ENCODE results near the gene BARHL2. TPM values are rescaled to one million over a fixed set of nuclear protein-coding genes. Genes with fewer than 3 reads are reported as not detected.
A peak's percentile ranks its signal among the peaks of the same experiment; 100 is the strongest.

The BARHL2 gene
- total RNA-seq (not detected in 2 replicates), polyA plus RNA-seq (not detected in 2 replicates)

DNA sequence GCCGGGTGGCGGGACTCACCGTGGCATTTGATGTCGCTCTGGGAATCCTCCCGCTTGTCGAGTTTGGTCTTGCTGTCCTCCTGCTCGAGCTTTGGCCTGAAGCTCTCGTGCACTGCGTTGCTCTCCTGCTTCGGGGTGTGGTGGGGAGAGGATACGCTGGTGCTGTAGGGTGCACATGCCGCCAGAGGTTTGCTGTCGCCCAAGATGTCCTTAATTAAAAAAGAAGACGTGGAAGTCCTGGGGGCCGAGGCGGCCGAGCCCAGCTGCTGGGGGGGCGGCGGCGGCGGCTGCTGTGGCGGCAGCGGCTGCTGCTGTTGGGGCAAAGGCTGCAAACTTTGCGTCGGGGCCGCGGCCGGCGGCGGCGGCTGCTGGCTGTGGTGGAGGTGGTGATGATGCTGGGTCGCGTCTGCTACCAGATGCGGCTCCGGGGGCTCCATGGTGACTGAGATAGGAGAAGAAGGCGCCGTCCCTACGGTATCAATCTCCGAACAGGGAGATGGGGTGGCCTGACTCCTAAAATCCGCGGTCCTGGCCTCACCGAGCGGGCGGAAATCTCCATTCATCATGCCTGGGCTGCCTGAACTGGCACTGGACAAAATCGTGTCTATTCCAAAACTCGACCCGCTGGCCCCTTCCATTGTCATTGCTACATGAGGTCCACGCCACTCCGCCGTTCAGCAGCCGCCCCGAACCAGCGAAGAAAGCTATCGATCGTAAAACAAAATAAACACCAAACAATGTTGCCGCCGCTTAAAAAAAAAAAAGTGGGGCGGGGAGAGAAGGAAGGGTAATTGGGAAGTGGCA, at the start of gene BARHL2:
TSS of gene BARHL2 (minus strand) at position 751 of the 804 bp plus-strand sequence. CDS start at position 644, 107 bp downstream.
- TF ChIP-seq, protein P1, sequence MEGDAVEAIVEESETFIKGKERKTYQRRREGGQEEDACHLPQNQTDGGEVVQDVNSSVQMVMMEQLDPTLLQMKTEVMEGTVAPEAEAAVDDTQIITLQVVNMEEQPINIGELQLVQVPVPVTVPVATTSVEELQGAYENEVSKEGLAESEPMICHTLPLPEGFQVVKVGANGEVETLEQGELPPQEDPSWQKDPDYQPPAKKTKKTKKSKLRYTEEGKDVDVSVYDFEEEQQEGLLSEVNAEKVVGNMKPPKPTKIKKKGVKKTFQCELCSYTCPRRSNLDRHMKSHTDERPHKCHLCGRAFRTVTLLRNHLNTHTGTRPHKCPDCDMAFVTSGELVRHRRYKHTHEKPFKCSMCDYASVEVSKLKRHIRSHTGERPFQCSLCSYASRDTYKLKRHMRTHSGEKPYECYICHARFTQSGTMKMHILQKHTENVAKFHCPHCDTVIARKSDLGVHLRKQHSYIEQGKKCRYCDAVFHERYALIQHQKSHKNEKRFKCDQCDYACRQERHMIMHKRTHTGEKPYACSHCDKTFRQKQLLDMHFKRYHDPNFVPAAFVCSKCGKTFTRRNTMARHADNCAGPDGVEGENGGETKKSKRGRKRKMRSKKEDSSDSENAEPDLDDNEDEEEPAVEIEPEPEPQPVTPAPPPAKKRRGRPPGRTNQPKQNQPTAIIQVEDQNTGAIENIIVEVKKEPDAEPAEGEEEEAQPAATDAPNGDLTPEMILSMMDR (IDR thresholded peaks at IDR 0.05; ENCODE audit: poor library complexity), result no peak
- TF ChIP-seq EZH2 (IDR thresholded peaks at IDR 0.05; ENCODE audit: borderline replicate concordance), result peak; percentile 99
- TF ChIP-seq EZH2phosphoT487 (IDR thresholded peaks at IDR 0.05; ENCODE audit: low read depth, severe bottlenecking, unreplicated experiment), result peak; percentile 86
- no peaks in the 10 kb centered on the region for H4K20me1 ChIP-seq (ENCODE audit: insufficient read depth, poor library complexity, severe bottlenecking)
- H3K4me1 ChIP-seq (ENCODE audit: insufficient read depth), result peaks cover 20% of the 10 kb centered on the region
- no peaks in the 10 kb centered on the region for H3K9me2 ChIP-seq (replicated peaks; ENCODE audit: insufficient read depth)
- peak within 1 kb of the TSS; percentile 67 for H3K4me3 ChIP-seq
- H3K9me3 ChIP-seq (ENCODE audit: low read depth), result no peaks in the 10 kb centered on the region
- peak within 1 kb of the TSS; percentile 94 for H3K4me2 ChIP-seq
- H3K27me3 ChIP-seq, result peaks cover 95% of the 10 kb centered on the region
- DNase-seq (ENCODE audit: low spot score), result no peak
- no peaks in the 10 kb centered on the region for H3K36me3 ChIP-seq (replicated peaks; ENCODE audit: insufficient read depth, low read depth)
- 2% methylated on average over 57 of the region's 58 CpGs for WGBS (ENCODE audit: low lambda C conversion rate, missing lambda C conversion rate)
- peak within 1 kb of the TSS; percentile 78 for H2AFZ ChIP-seq
- H3K79me2 ChIP-seq, result no peaks in the 10 kb centered on the region
- no peak within 1 kb of the TSS for H3K27ac ChIP-seq

DNA sequence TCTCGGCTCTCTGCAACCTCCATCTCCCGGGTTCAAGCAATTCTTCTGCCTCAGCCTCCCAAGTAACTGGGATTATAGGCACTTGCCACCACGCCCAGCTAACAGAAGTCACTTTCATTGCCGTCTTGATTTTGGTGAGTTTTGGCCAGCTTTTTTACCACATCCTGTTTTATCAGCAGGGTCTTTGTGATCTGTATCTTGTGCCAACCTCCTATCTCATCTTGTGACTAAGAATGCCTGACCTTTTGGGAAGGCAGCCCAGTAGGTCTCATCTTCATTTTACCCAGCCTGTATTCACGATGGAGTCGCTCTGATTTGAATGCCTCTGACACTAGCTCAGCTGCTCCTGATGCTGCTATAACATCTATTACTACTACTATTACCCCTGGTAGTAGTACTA, 46.8 kb upstream of the BARHL2 start:
- Histone ChIP-seq H3K4me1 (ENCODE audit: insufficient read depth) (no peaks in the 10 kb centered on the region), H3K27ac (no peak overlapping the region), H3K36me3 (replicated peaks; ENCODE audit: insufficient read depth, low read depth) (no peaks in the 10 kb centered on the region), H3K79me2 (no peaks in the 10 kb centered on the region), H3K27me3 (peaks cover 16% of the 10 kb centered on the region), H4K20me1 (ENCODE audit: insufficient read depth, poor library complexity, severe bottlenecking) (no peaks in the 10 kb centered on the region), H3K4me3 (no peak overlapping the region), H3K4me2 (no peak overlapping the region), H2AFZ (no peak overlapping the region), H3K9me2 (replicated peaks; ENCODE audit: insufficient read depth) (no peaks in the 10 kb centered on the region), H3K9me3 (ENCODE audit: low read depth) (no peaks in the 10 kb centered on the region)
- 91% methylated on average over 6 of the region's 6 CpGs for WGBS (ENCODE audit: low lambda C conversion rate, missing lambda C conversion rate)
- no peak for DNase-seq (ENCODE audit: low spot score)
- no peak for TF ChIP-seq EZH2phosphoT487 (IDR thresholded peaks at IDR 0.05; ENCODE audit: low read depth, severe bottlenecking, unreplicated experiment)
- TF ChIP-seq EZH2 (IDR thresholded peaks at IDR 0.05; ENCODE audit: borderline replicate concordance), result no peak
- TF ChIP-seq, protein P1 (IDR thresholded peaks at IDR 0.05; ENCODE audit: poor library complexity), result no peak

- H3K36me3 ChIP-seq (replicated peaks; ENCODE audit: insufficient read depth, low read depth), result no peaks in the 10 kb centered on the region
- H3K4me3 ChIP-seq, result no peak overlapping the region
- WGBS (ENCODE audit: low lambda C conversion rate, missing lambda C conversion rate), result 81% methylated on average over 3 of the region's 3 CpGs
- H3K9me2 ChIP-seq (replicated peaks; ENCODE audit: insufficient read depth), result no peaks in the 10 kb centered on the region
- H3K27ac ChIP-seq, result no peak overlapping the region
- H3K4me2 ChIP-seq, result no peak overlapping the region
- DNase-seq (ENCODE audit: low spot score), result no peak
- H2AFZ ChIP-seq, result no peak overlapping the region
- no peaks in the 10 kb centered on the region for H4K20me1 ChIP-seq (ENCODE audit: insufficient read depth, poor library complexity, severe bottlenecking)
- peaks cover 16% of the 10 kb centered on the region for H3K27me3 ChIP-seq
- no peaks in the 10 kb centered on the region for H3K9me3 ChIP-seq (ENCODE audit: low read depth)
- H3K79me2 ChIP-seq, result no peaks in the 10 kb centered on the region
- TF ChIP-seq EZH2 (IDR thresholded peaks at IDR 0.05; ENCODE audit: borderline replicate concordance), result no peak
- TF ChIP-seq, protein P1 (IDR thresholded peaks at IDR 0.05; ENCODE audit: poor library complexity), result no peak
- TF ChIP-seq EZH2phosphoT487 (IDR thresholded peaks at IDR 0.05; ENCODE audit: low read depth, severe bottlenecking, unreplicated experiment), result no peak
- no peaks in the 10 kb centered on the region for H3K4me1 ChIP-seq (ENCODE audit: insufficient read depth)
These were observed 46.4 kb upstream of the BARHL2 start for GRCh38 chr1:90763506-90763905.

All from hepatocyte (in vitro differentiated cells).